ENCODE data around the gene SELENOP. TPM values are rescaled to one million over a fixed set of nuclear protein-coding genes. Genes with fewer than 3 reads are reported as not detected.

The SELENOP gene
- total and polyA plus RNA-seq, 9 of the 15 experiments (the other 6 are each of a cell fraction or from before 2014, with no cell fraction given) = 3.2 to 6.3 (median 4.5) TPM

GRCh38 chr5:42848545-42848944 lies 36.9 kb upstream of the SELENOP start (continued):
- TF ChIP-seq, protein P1, sequence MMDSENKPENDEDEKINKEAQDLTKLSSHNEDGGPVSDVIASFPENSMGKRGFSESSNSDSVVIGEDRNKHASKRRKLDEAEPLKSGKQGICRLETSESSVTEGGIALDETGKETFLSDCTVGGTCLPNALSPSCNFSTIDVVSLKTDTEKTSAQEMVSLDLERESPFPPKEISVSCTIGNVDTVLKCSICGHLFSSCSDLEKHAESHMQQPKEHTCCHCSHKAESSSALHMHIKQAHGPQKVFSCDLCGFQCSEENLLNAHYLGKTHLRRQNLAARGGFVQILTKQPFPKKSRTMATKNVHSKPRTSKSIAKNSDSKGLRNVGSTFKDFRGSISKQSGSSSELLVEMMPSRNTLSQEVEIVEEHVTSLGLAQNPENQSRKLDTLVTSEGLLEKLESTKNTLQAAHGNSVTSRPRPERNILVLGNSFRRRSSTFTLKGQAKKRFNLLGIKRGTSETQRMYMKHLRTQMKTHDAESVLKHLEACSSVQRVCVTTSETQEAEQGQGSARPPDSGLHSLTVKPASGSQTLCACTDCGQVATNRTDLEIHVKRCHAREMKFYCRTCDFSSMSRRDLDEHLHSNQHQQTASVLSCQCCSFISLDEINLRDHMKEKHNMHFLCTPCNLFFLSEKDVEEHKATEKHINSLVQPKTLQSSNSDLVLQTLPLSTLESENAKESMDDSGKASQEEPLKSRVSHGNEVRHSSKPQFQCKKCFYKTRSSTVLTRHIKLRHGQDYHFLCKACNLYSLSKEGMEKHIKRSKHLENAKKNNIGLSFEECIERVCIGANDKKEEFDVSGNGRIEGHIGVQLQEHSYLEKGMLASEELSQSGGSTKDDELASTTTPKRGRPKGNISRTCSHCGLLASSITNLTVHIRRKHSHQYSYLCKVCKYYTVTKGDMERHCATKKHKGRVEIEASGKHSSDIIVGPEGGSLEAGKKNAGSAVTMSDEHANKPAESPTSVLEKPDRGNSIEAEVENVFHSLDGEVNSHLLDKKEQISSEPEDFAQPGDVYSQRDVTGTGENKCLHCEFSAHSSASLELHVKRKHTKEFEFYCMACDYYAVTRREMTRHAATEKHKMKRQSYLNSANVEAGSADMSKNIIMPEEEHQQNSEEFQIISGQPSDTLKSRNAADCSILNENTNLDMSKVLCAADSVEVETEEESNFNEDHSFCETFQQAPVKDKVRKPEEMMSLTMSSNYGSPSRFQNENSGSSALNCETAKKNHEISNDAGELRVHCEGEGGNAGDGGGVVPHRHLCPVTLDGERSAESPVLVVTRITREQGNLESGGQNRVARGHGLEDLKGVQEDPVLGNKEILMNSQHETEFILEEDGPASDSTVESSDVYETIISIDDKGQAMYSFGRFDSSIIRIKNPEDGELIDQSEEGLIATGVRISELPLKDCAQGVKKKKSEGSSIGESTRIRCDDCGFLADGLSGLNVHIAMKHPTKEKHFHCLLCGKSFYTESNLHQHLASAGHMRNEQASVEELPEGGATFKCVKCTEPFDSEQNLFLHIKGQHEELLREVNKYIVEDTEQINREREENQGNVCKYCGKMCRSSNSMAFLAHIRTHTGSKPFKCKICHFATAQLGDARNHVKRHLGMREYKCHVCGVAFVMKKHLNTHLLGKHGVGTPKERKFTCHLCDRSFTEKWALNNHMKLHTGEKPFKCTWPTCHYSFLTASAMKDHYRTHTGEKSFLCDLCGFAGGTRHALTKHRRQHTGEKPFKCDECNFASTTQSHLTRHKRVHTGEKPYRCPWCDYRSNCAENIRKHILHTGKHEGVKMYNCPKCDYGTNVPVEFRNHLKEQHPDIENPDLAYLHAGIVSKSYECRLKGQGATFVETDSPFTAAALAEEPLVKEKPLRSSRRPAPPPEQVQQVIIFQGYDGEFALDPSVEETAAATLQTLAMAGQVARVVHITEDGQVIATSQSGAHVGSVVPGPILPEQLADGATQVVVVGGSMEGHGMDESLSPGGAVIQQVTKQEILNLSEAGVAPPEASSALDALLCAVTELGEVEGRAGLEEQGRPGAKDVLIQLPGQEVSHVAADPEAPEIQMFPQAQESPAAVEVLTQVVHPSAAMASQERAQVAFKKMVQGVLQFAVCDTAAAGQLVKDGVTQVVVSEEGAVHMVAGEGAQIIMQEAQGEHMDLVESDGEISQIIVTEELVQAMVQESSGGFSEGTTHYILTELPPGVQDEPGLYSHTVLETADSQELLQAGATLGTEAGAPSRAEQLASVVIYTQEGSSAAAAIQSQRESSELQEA (IDR thresholded peaks at IDR 0.05; ENCODE audit: low read depth) = peak; percentile 70
- TF ChIP-seq ZFP36 (IDR thresholded peaks at IDR 0.05; ENCODE audit: low read depth, low read length, partially characterized antibody) = peak; percentile 50
- no peak for TF ChIP-seq TCF3 (CRISPR knock-in tag; IDR thresholded peaks at IDR 0.05)
- TF ChIP-seq ZNF197 (CRISPR knock-in tag; IDR thresholded peaks at IDR 0.05; ENCODE audit: low read depth) = no peak
- peak; percentile 46 for TF ChIP-seq RBM25 (IDR thresholded peaks at IDR 0.05; ENCODE audit: low read depth, low read length, severe bottlenecking)
- TF ChIP-seq, protein P2, sequence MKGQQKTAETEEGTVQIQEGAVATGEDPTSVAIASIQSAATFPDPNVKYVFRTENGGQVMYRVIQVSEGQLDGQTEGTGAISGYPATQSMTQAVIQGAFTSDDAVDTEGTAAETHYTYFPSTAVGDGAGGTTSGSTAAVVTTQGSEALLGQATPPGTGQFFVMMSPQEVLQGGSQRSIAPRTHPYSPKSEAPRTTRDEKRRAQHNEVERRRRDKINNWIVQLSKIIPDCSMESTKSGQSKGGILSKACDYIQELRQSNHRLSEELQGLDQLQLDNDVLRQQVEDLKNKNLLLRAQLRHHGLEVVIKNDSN (CRISPR knock-in tag; IDR thresholded peaks at IDR 0.05) = no peak
- TF ChIP-seq ZNF280B (CRISPR knock-in tag; IDR thresholded peaks at IDR 0.05) = no peak
- no peak for TF ChIP-seq NUFIP1 (IDR thresholded peaks at IDR 0.05; ENCODE audit: partially characterized antibody)
- TF ChIP-seq, protein P3, sequence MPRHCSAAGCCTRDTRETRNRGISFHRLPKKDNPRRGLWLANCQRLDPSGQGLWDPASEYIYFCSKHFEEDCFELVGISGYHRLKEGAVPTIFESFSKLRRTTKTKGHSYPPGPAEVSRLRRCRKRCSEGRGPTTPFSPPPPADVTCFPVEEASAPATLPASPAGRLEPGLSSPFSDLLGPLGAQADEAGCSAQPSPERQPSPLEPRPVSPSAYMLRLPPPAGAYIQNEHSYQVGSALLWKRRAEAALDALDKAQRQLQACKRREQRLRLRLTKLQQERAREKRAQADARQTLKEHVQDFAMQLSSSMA (CRISPR knock-in tag; IDR thresholded peaks at IDR 0.05) = no peak
- no peak for TF ChIP-seq ATF1 (CRISPR knock-in tag; IDR thresholded peaks at IDR 0.05)
- TF ChIP-seq ATF1 (tag; IDR thresholded peaks at IDR 0.05) = no peak
- TF ChIP-seq CBFA2T3 (IDR thresholded peaks at IDR 0.05) = no peak

All from K562 (cell line).